MM.1S (cell line): ENCODE measurements around the gene TOLLIP.

Source experiments
- DNase-seq: peaks from one replicate; pipeline ENCODE4 v3.0.0-alpha.2; 2015
- H2AFZ ChIP-seq: fragments of 300-600 bp; sonication (generic); 2 replicates; pipeline ENCODE4 v1.6.0; 2016; ENCODE audit warnings: antibody characterized with exemption, low read length
- H3F3A ChIP-seq: fragments of 300-600 bp; sonication (generic); 2 replicates; pipeline ENCODE4 v1.6.1; 2016; ENCODE audit warnings: mild to moderate bottlenecking, antibody characterized with exemption, low read length, moderate library complexity, mixed read lengths; ENCODE audit not compliant: insufficient read depth
- H3K27ac ChIP-seq: fragments of 300-600 bp; sonication (generic); 2 replicates; pipeline ENCODE4 v1.5.1; 2016; ENCODE audit warnings: mild to moderate bottlenecking, low read length
- H3K27me3 ChIP-seq: fragments of 300-600 bp; sonication (generic); replicated peaks from 2 replicates; pipeline ENCODE4 v1.6.0; 2016; ENCODE audit warnings: low read length; ENCODE audit not compliant: insufficient read depth
- H3K36me3 ChIP-seq: fragments of 300-600 bp; sonication (generic); replicated peaks from 2 replicates; pipeline ENCODE4 v1.6.1; 2016; ENCODE audit warnings: mild to moderate bottlenecking, low read length, mixed read lengths; ENCODE audit not compliant: insufficient read depth
- H3K4me1 ChIP-seq: fragments of 300-600 bp; sonication (generic); 2 replicates; pipeline ENCODE4 v1.6.1; 2016; ENCODE audit warnings: low read length, mixed read lengths
- H3K4me2 ChIP-seq: fragments of 300-600 bp; sonication (generic); 2 replicates; pipeline ENCODE4 v1.6.0; 2016; ENCODE audit warnings: low read depth, low read length
- H3K4me3 ChIP-seq: fragments of 300-600 bp; sonication (generic); 2 replicates; pipeline ENCODE4 v1.5.1; 2016; ENCODE audit warnings: low read length, mixed read lengths
- H3K79me2 ChIP-seq: fragments of 300-600 bp; sonication (generic); 2 replicates; pipeline ENCODE4 v1.6.1; 2016; ENCODE audit warnings: mixed run types, low read length, mixed read lengths
- H3K9ac ChIP-seq: fragments of 300-600 bp; sonication (generic); 2 replicates; pipeline ENCODE4 v1.6.1; 2016; ENCODE audit warnings: low read length, mixed read lengths
- H3K9me2 ChIP-seq: fragments of 300-600 bp; sonication (generic); replicated peaks from 2 replicates; pipeline ENCODE4 v1.6.1; 2016; ENCODE audit warnings: mild to moderate bottlenecking, low read length, mixed read lengths; ENCODE audit not compliant: insufficient read depth
- H3K9me3 ChIP-seq: fragments of 300-600 bp; sonication (generic); replicated peaks from 2 replicates; pipeline ENCODE4 v1.6.1; 2016; ENCODE audit warnings: mild to moderate bottlenecking, low read length, mixed read lengths; ENCODE audit not compliant: insufficient read depth
- H4K20me1 ChIP-seq: fragments of 300-600 bp; sonication (generic); 2 replicates; pipeline ENCODE4 v1.6.1; 2016; ENCODE audit warnings: mild to moderate bottlenecking, low read length, moderate library complexity, mixed read lengths; ENCODE audit not compliant: insufficient read depth
- EZH2 ChIP-seq: fragments of 300-600 bp; sonication (generic); optimal IDR thresholded peaks from 2 replicates; pipeline ENCODE3; 2017; ENCODE audit warnings: low read depth, mild to moderate bottlenecking, antibody characterized with exemption, low read length, mixed read lengths
- EZH2phosphoT487 ChIP-seq: fragments of 300-600 bp; sonication (generic); IDR thresholded peaks from 2 replicates; pipeline ENCODE4 v1.6.1; 2018; ENCODE audit warnings: antibody characterized with exemption, low read length
- TF ChIP-seq, protein P1 (sequence below): fragments of 300-600 bp; sonication (generic); IDR thresholded peaks from 2 replicates; pipeline ENCODE4 v1.5.1; 2016; ENCODE audit warnings: antibody characterized with exemption, low read length, mixed read lengths

Gene TOLLIP

DNA sequence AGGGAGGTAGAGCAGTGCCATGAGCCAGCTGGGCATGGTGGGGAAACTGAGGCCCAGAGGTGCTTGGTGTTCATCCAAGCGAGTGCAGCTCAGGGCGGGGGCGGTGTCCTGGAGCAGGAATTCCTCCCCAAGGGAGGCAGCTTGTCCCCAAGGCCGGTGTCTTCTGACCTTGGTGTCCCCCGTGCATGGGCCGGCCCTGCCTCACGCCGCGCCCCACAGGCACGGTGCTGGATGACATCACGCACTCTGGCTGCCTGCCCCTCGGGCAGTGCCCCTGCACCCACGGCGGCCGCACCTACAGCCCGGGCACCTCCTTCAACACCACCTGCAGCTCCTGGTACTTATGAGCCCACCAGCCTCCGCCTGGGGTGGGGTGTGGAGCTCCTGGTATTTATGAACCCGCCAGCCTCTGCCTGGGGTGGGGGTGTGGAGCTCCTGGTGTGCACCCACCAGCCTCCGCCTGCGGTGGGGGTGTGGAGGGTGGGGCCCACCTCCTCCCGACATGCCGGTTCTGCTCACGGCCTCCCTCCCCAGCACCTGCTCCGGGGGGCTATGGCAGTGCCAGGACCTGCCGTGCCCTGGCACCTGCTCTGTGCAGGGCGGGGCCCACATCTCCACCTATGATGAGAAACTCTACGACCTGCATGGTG, 79.8 kb downstream of the TOLLIP start:
- no peaks in the 10 kb centered on the region for H4K20me1 ChIP-seq
- H3K27me3 ChIP-seq: peaks cover 75% of the 10 kb centered on the region
- TF ChIP-seq EZH2phosphoT487: no peak
- TF ChIP-seq, protein P1, sequence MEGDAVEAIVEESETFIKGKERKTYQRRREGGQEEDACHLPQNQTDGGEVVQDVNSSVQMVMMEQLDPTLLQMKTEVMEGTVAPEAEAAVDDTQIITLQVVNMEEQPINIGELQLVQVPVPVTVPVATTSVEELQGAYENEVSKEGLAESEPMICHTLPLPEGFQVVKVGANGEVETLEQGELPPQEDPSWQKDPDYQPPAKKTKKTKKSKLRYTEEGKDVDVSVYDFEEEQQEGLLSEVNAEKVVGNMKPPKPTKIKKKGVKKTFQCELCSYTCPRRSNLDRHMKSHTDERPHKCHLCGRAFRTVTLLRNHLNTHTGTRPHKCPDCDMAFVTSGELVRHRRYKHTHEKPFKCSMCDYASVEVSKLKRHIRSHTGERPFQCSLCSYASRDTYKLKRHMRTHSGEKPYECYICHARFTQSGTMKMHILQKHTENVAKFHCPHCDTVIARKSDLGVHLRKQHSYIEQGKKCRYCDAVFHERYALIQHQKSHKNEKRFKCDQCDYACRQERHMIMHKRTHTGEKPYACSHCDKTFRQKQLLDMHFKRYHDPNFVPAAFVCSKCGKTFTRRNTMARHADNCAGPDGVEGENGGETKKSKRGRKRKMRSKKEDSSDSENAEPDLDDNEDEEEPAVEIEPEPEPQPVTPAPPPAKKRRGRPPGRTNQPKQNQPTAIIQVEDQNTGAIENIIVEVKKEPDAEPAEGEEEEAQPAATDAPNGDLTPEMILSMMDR: no peak
- no peaks in the 10 kb centered on the region for H3K4me1 ChIP-seq
- no peaks in the 10 kb centered on the region for H3F3A ChIP-seq
- H3K79me2 ChIP-seq: no peaks in the 10 kb centered on the region
- H2AFZ ChIP-seq: no peak overlapping the region
- H3K9me3 ChIP-seq: no peaks in the 10 kb centered on the region
- no peak overlapping the region for H3K4me3 ChIP-seq
- no peak overlapping the region for H3K4me2 ChIP-seq
- no peak for DNase-seq
- no peak overlapping the region for H3K27ac ChIP-seq
- no peaks in the 10 kb centered on the region for H3K9me2 ChIP-seq
- H3K9ac ChIP-seq: no peak overlapping the region
- no peaks in the 10 kb centered on the region for H3K36me3 ChIP-seq

DNA sequence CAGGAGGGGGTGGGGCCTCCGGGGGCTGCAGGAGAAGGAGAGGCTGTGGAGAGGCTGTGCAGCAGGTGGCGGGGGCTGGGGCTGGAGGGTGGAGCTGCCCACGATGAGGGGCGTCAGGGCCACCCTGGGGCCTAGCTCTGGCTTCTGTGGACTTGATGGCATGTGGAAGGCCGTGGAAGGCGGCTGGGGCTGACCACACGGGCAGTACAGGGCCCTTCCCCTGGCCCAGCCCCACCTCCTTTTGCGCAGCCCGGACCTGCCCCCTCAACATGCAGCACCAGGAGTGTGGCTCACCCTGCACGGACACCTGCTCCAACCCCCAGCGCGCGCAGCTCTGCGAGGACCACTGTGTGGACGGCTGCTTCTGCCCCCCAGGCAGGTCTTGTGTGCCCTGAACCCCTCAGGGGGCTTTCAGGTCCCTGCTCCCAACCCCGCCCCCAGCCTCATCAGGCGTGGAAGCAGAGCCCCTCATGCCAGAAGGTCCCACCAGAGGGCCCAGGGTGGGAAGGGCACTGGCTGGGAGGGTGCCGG, 80.4 kb downstream of the TOLLIP start:
- Histone ChIP-seq H3K27me3 (peaks cover 72% of the 10 kb centered on the region), H3K4me2 (no peak overlapping the region), H3K4me1 (no peaks in the 10 kb centered on the region), H3K9ac (no peak overlapping the region), H3K36me3 (no peaks in the 10 kb centered on the region), H3K79me2 (no peaks in the 10 kb centered on the region), H3K9me3 (no peaks in the 10 kb centered on the region), H3K27ac (no peak overlapping the region), H3K9me2 (no peaks in the 10 kb centered on the region), H3K4me3 (no peak overlapping the region), H2AFZ (no peak overlapping the region), H3F3A (no peaks in the 10 kb centered on the region), H4K20me1 (no peaks in the 10 kb centered on the region)
- TF ChIP-seq, protein P1: no peak
- DNase-seq: no peak

DNA sequence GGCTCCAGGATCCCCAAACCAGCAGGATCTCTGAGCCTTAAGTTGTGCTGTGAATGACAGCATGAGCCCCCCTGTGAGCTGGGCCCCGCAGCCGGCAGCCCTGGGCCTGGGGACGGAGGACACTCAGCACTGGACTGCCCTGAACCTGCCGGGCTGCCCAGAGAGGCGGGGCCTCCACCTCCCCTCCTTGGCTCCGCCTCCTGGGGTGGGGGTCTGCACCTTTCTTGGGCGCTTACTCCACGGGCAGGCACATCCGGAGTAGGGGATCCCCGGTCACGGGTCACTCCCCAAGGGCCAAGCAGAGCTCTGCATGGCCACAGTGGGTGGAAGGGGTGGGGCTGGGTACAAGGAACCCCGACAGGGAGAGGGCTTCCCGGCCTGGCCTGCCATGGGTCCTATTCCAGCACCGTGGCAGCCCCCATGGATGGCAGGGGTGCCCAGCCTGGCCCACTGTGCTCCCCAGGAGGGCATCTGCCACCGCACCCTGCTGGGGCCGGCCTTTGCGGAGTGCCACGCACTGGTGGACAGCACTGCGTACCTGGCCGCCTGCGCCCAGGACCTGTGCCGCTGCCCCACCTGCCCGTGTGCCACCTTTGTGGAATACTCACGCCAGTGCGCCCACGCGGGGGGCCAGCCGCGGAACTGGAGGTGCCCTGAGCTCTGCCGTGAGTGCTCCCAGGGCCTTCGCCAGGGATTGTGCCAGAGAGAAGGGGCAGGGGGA, 81.2 kb downstream of the TOLLIP start:
- Histone ChIP-seq H2AFZ (no peak overlapping the region), H3K36me3 (no peaks in the 10 kb centered on the region), H3K9ac (no peak overlapping the region), H3F3A (no peaks in the 10 kb centered on the region), H3K4me1 (no peaks in the 10 kb centered on the region), H4K20me1 (no peaks in the 10 kb centered on the region), H3K9me2 (no peaks in the 10 kb centered on the region), H3K9me3 (no peaks in the 10 kb centered on the region), H3K4me3 (no peak overlapping the region), H3K4me2 (no peak overlapping the region), H3K27me3 (peaks cover 66% of the 10 kb centered on the region), H3K27ac (no peak overlapping the region), H3K79me2 (no peaks in the 10 kb centered on the region)
- no peak for TF ChIP-seq EZH2
- TF ChIP-seq, protein P1: no peak
- TF ChIP-seq EZH2phosphoT487: no peak
- no peak for DNase-seq
